Suprapubic skin (tissue), 4 donors: Measurements from ENCODE around the gene CCDC27.

ENCODE experiments used
- EP300 ChIP-seq: sonication (generic); formaldehyde crosslinking; IDR thresholded peaks from one replicate; pipeline ENCODE4 v1.6.1; 2017; ENCODE audit warnings: antibody characterized with exemption
- POLR2A ChIP-seq, 2 donors: fragments of 450-650 bp; IDR thresholded peaks; one replicate each; pipeline ENCODE4 v1.6.1; 2017; ENCODE audit warnings: antibody characterized with exemption in 2 of 2, mild to moderate bottlenecking in 2 of 2, moderate library complexity in 2 of 2
- POLR2AphosphoS5 ChIP-seq, 3 donors: sonication (generic); formaldehyde crosslinking; IDR thresholded peaks; one replicate each; pipeline ENCODE4 v1.6.1; 2017; ENCODE audit warnings: antibody characterized with exemption in 3 of 3
- TF ChIP-seq, protein P1 (sequence below), 2 donors: fragments of 200-600 bp in 1 of 2; fragments of 450-650 bp in 1 of 2; sonication (generic) in 1 of 2; IDR thresholded peaks; one replicate each; pipeline ENCODE4 v1.5.1; 2016 to 2019; ENCODE audit warnings: antibody characterized with exemption in 2 of 2, mild to moderate bottlenecking in 1 of 2, moderate library complexity in 1 of 2

DNA sequence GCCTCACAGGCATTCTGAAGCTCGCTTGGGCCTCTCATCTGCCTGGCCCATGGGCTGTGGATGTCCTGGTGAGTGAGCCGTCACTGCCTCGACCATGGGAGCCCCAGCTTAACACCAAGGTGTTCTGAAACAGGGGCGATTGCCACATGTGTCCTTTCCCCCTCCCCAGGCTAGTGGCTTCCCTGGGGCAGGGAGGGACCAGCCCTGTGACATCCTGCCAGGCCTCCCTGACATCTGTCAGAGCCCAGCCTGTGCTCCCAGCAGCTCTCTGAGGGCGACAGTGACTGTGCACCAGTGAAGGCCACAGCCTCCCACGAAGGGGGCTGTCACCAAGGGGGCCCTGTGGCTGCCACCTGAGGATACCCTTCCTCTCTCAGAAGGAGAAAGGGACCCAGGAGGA lies 35.9 kb upstream of the CCDC27 start:
- TF ChIP-seq, protein P1, sequence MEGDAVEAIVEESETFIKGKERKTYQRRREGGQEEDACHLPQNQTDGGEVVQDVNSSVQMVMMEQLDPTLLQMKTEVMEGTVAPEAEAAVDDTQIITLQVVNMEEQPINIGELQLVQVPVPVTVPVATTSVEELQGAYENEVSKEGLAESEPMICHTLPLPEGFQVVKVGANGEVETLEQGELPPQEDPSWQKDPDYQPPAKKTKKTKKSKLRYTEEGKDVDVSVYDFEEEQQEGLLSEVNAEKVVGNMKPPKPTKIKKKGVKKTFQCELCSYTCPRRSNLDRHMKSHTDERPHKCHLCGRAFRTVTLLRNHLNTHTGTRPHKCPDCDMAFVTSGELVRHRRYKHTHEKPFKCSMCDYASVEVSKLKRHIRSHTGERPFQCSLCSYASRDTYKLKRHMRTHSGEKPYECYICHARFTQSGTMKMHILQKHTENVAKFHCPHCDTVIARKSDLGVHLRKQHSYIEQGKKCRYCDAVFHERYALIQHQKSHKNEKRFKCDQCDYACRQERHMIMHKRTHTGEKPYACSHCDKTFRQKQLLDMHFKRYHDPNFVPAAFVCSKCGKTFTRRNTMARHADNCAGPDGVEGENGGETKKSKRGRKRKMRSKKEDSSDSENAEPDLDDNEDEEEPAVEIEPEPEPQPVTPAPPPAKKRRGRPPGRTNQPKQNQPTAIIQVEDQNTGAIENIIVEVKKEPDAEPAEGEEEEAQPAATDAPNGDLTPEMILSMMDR (IDR thresholded peaks at IDR 0.05) = no peak
- TF ChIP-seq EP300 = no peak
- no peak for TF ChIP-seq POLR2AphosphoS5 (IDR thresholded peaks at IDR 0.05)
- no peak for TF ChIP-seq POLR2A (IDR thresholded peaks at IDR 0.05)
